Measurements from ENCODE around the gene STK31.

DNA sequence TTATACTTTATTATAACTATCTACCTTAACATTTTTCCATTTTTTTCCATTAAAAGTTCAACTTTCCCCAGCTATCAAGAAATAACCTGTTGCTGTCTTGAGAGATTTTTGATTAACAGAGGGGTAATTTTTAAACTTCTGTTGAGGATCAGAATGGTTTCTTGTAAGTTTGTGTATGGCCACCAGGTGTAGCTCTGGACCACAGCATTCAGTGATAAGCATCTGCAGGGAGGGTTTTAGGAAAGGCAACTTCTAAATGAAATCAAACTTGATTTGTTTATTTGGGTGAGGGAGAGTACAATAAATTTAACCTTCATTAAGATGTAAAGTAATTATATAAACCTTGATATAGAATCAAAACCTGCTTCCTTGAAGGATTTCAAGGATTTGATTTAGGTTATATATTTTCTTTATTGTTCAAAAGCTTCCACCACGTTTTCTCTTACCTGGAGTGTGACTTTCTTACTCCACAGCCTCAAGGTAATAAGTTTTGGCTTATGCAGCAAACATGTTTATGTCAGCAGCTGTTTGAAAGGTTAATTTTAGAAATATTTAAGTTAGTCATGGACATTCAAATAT lies 153.3 kb downstream of the STK31 start:
- TF ChIP-seq GATA2 (IDR thresholded peaks at IDR 0.05; ENCODE audit: low read depth, low read length) = peak; percentile 91
- peak; percentile 95 for TF ChIP-seq GATA3 (IDR thresholded peaks at IDR 0.05; ENCODE audit: low read depth, low read length)
